ENCODE results near the gene A2ML1.
"Not testable (repeated sequence)": the region's sequence is repeated elsewhere in the genome, so short reads cannot be mapped to it uniquely, and the experiment has no call there.

A2ML1 gene

DNA sequence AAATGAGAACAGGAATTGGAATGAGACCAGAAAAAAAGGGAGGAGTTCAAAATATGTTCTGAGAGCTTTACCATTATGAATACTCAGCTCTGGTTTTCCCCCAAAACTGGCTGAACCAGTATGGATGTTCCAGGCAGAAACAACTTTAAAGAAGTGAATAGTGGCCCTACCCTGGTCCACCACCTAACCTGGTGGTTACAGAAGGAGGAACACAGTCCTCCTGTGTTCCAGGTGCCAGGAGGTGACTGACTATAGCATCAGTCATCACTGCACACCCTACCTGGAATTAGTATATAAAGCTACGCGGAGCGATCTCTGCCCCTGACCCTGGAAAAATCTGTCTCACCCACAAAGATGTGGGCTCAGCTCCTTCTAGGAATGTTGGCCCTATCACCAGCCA, at the start of gene A2ML1:
A2ML1 (plus strand) TSS at position 324 of the 400 bp plus-strand sequence; CDS start at position 355, 31 bp downstream.
- no peak for DNase-seq

DNA sequence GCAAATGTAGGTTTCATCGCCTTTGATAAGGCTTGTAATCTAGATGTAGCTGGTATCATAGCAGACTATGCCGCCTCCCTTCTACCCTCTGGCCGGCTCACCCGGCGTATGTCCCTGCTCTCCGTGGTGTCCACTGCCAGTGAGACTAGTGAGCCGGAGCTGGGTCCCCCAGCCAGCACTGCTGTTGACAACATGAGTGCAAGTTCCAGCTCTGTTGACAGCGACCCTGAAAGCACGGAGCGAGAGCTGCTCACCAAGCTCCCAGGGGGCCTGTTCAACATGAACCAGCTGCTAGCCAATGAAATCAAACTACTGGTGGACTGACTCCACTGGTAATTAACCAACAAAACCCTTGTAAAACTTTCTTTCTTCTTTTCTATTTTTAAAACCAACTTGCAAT, 49.0 kb upstream of the A2ML1 start:
- DNase-seq, result no peak

DNA sequence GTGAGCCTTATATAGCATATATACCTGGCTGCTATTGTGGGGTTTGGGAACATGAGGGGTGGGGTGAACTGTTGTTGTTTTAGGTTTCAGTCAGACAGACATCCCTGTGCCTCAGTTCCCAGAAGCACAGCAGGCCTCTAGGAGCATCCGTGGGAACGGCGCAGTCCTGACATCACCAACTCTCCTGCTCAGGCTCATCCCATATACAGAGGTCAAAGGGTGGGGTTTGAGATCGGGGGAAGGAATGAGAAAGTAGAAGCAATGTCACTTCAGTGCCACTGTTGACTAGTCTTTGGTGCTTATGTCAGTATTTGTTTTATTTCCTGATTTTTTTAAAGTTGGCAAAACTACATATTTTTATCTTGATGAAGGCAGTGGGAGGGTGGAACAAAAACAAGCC, 43.1 kb upstream of the A2ML1 start:
- DNase-seq, result no peak

DNA sequence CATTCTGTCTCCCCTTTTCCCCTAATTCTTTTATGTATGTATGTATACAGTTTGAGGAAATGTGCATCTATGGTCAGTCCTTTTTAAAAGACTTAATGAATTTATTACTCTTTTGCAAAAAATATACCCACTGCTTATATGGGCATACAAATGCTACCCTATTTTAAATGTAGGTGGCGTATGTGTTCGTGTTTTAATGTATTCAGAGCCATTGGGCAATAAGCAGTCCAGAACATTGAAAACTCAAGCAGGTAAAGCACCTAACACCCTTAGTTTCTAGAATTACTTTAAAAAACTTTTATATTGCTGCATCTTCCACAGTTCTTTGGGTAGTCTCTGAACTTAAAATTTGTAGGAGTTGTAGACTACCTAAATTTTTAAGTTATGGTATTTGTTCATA, 42.6 kb upstream of the A2ML1 start:
- no peak for DNase-seq

- no peak for DNase-seq
Measured at GRCh38 chr12:8780389-8780788, 42.0 kb upstream of the A2ML1 start.

DNA sequence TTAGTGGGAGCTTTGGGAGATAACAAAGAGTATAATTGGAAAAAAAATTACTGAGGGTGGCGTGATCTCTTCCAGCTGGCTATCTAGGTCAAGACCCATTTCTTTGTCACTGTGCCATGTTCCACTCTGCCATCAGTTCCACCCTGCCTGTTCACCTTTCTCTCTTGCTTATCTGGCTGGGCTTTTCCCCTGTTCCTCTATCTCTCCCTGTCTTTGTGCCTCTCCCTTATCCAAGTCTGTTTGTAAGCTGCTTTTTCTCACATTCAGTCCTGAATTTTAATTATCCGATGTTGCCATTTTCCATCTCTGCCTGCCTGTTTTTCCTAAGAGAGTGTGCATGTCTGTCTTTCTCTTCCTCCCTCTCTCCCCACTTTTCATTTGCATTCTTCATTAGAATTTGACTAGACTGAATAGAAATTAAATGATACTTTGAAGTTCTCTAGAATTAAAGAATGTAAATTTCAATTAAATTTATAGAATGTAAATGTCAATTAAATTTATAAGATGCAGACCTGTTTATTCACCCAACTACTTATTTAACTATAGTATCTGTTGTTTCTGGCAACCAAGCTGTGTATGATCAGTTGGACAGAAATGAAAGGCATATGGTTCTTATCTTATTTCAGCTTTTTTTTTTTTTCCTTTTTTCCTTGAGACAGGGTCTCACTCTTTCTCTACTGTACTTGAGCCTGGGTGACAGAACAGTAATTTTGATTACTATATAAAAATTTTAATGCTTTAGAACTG, 40.9 kb upstream of the A2ML1 start:
- no peak for DNase-seq

DNA sequence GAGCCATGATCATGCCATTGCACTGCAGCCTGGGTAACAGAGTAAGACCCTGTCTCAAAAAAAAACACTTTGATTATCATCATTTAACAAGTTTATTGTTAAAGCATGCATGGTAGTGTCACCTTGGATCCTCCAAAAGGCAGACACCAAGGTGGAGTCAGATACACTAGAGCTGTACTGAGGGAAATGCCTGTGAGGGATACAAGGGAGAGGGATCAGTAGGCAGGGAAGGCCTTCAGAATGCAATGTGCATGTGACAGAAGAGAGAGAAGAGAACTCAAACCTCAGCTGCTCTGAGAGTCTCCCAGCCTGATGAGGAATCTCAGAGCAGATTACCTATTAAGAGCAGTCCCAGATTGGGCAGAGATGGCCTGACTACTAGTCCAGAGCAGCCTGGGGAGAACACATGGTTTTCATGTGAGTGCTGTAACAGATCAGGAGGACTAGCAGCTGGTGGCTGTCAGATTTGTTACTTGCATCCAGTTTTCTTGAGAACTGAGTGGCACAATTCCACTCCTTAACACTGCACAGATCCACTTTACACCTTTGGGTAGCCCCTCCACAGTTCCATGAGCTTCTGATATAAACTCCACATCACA, 38.0 kb upstream of the A2ML1 start:
- DNase-seq, result no peak

DNA sequence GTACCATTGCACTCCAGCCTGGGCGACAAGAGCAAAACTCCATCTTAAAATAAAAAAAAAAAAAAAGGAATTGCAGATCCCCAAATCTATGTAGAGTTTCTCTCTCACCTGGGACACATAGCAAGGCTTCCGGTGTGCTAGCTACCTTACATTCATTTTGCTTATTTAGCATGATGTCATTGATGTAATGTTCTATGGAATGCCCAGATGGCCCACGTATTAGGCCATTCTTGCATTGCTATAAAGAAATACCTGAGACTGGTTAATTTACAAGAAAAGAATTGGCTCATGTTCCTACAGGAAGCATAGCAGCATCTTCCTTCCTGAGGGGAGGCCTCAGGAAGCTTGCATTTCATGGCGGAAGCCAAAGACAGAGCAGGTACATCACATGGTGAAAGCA, 36.9 kb upstream of the A2ML1 start:
- DNase-seq, result no peak

DNA sequence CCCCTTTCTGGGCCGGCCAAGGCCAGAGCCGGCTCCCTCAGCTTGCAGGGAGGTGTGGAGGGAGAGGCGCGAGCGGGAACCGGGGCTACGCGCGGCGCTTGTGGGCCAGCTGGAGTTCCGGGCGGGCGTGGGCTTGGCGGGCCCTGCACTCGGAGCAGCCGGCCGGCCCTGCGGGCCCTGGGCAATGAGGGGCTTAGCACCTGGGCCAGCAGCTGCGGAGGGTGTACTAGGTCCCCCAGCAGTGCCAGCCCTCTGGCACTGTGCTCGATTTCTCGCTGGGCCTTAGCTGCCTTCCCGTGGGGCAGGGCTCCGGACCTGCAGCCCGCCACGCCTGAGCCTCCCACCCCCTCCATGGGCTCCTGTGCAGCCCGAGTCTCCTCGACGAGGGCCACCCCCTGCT, 35.2 kb upstream of the A2ML1 start:
- not testable (repeated sequence) for DNase-seq

- DNase-seq, result not testable (repeated sequence)
Measured at GRCh38 chr12:8788706-8789105, 33.7 kb upstream of the A2ML1 start.

DNA sequence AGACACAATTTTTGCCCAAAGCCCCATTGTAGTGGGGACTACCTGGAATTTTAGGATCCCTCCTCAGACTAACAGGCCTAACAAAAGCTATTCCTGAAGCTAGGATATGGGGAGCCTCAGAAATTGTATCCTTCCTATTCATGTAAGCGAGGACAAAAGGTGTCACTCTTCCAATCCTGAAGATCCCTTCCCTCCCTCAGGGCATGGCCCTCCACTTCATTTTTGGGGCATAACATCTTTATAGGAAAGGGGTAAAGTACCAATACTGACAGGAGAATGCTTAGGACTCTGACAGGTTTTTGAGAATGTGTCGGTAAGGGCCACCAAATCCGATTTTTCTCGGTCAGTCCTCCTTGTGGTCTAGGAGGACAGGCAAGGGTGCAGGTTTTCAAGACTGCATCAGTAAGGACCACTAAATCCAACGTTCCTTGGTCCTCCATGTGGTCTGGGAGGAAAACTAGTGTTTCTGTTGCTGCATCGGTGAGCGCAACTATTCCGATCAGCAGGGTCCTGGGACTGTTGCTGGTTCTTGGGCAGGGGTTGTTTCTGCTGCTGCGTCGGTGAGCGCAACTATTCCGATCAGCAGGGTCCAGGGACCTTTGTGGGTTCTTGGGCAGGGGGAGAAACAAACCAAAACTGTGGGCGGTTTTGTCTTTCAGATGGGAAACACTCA, 32.9 kb upstream of the A2ML1 start:
- not testable (repeated sequence) for DNase-seq

DNA sequence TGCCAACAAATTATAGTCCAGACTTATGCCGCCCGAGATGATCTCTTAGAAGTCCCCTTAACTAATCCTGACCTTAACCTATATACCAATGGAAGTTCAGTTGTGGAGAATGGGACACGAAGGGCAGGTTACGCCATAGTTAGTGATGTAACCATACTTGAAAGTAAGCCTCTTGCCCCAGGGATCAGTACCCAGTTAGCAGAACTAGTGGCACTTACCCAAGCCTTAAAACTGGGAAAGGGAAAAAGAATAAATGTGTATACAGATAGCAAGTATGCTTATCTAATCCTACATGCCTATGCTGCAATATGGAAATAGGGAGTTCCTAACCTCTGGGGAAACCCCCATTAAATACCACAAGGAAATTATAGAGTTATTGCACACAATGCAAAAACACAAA, 29.2 kb upstream of the A2ML1 start:
- DNase-seq, result not testable (repeated sequence)

- not testable (repeated sequence) for DNase-seq
Measured at GRCh38 chr12:8794611-8795010, 27.8 kb upstream of the A2ML1 start.

GRCh38 chr12:8796831-8797626, 25.4 kb upstream of the A2ML1 start:
- DNase-seq, result no peak

DNA sequence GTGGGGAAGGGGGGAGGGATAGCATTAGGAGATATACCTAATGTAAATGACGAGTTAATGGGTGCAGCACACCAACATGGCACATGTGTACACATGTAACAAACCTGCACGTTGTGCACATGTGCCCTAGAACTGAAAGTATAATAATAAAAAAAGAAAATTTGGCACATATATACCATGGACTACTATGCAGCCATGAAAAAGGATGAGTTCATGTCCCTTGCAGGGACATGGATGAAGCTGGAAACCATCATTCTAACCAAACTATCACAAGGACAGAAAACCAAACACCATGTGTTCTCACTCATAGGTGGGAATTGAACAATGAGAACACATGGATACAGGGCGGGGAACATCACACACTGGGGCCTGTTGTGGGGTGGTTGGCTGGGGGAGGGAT, 21.2 kb upstream of the A2ML1 start:
- DNase-seq, result not testable (repeated sequence)

DNA sequence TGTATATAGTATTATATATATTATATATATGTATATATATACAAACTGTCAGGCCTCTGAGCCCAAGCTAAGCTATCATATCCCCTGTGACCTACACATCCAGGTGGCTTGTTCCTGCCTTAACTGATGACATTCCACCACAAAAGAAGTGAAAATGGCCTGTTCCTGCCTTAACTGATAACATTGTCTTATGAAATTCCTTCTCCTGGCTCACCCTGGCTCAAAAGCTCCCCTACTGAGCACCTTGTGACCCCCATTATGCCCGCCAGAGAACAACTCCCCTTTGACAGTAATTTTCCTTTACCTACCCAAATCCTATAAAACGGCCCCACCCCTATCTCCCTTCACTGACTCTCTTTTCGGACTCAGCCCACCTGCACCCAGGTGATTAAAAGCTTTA, 17.6 kb upstream of the A2ML1 start:
- not testable (repeated sequence) for DNase-seq

DNA sequence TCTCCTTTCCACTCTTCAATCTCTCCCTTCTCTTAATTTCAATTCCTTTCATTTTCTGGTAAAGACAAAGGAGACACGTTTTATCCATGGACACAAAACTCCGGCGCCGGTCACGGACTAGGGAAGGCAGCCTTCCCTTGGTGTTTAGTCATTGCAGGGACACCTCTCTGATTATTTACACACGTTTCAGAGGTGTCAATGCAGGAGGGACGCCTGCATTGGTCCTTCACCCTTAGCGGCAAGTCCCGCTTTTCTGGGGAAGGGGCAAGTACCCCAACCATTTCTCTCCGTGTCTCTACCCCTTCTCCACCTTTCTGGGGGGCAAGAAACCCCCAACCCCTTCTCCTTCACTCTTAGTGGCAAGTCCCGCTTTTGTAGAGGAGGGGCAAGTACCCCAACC, 16.9 kb upstream of the A2ML1 start:
- DNase-seq, result not testable (repeated sequence)

DNA sequence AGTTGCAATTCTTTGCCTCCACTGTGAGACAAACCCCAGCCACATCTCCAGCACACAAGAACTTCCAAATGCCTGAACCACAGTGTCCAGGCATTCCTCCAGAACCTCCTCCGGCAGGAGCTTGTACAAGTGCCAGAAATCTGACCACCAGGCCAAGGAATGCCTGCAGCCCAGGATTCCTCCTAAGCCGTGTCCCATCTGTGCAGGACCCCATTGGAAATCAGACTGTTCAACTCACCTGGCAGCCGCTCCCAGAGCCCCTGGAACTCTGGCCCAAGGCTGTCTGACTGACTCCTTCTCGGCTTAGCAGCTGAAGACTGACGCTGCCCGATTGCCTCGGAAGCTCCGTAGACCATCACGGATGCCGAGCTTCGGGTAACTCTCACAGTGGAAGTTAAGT, 15.3 kb upstream of the A2ML1 start:
- not testable (repeated sequence) for DNase-seq

GRCh38 chr12:8810112-8810511, 12.3 kb upstream of the A2ML1 start:
- DNase-seq, result not testable (repeated sequence)

DNA sequence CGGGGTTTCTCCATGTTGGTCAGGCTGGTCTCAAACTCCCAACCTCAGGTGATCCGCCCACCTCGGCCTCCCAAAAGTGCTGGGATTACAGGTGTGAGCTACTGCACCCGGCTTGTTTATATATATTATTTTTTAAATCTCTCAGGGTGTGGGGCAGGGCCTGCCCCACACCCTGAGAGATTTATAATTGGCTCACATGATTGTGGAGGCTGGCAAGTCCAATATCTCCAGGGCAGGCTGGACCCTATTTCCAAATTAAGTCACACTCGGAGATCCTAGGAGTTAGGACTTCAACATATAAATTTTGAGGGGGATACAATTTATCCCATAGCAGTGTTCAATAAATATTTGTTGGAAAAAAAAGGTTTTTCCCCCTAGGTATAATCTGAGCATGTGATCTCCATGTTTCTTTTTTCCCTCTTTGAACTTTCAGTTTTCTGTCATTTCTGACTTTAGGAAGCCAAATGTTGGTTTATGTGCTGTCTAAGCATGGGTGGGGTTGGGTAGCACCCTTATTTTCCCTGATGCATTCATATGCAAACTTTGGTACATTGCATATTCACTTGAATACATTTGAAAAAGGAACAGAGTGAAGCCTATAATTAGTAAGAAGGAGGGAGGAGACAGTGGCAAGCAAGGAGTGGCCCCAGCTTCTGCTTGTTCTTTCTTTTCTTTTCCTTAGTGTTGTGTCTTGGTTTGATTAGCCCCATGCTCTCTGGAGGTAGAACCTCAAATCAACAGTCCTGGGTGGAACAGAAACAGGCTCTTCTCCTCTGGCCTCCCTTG, 8.7 kb upstream of the A2ML1 start:
- no peak for DNase-seq

DNA sequence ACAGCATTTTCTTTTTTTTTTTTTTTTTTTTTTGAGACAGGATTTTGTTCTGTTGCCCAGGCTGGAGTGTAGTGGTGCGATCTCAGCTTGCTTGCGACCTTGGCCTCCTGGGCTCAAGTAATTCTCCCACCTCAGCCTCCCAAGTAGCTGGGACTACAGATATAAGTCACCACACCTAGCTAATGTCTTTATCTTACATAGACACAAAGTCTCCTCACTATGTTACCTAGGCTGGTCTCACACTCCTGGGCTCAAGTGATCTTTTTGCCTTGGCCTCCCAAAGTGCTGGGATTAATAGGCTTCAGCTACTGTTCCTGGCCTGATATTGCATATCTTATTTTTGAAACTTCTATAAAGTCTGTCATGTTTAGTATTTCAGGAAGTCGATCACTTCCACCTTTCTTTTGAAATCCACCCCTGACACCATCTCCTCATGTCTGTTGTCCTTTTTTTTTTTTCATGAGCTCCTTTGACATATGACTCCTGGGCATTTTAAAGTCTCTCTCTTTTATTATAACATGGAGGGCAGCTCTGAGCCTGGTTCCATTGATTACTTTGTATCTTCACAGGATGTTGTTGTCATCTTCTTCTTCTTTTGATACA, 5.9 kb upstream of the A2ML1 start:
- DNase-seq, result no peak

DNA sequence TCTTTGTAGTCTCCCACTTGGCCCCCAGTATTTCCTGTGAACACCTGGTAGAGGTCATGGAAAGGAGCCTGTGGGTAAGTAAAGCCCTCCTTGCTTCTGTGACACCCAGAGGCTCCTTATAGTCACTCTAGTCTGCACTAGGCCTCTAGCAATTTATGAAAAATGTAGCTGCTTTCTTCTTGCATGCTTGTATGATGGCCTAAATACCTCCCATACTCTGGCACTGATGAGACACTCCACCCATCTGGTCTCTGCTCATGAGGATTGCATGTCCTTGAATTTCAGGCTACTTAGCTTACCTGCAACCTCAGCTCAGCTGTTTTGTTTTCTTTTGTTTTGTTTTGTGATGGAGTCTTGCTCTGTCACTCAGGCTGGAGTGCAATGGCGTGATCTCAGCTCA, 4.6 kb upstream of the A2ML1 start:
- no peak for DNase-seq
